SH-SY5Y (cell line): ENCODE data around the gene GPC5.

ENCODE experiments used
- GATA2 ChIP-seq: IDR thresholded peaks from 2 replicates; pipeline ENCODE4 v1.6.1; 2011; ENCODE audit warnings: mild to moderate bottlenecking, low read depth, low read length
- GATA3 ChIP-seq: IDR thresholded peaks from 2 replicates; pipeline ENCODE4 v1.6.1; 2011; ENCODE audit warnings: low read depth, mild to moderate bottlenecking, low read length, moderate library complexity

DNA sequence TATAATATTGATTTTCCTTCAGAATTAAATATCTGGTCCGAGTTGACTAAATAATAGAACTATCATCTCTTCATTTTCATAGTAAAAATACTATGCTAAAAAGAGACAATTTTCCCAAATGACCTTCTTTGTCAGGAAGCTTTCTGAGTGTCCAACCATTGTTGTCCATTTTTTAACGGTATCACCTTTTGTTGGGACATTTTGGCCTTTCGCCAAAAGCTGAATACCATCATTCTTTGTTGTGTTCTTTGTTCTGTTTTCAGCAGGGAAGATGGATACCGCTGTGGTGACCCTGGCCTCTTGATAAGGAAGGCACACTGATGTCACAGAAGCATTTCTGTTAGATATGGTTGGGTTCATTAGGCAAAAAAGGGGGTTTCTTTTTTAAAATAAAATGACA lies 1173.8 kb downstream of the GPC5 start:
- TF ChIP-seq GATA2 = no peak
- no peak for TF ChIP-seq GATA3
